Peyer's patch (tissue), 4 donors: ENCODE measurements around the gene MAGEA4. TPM values are rescaled to one million over a fixed set of nuclear protein-coding genes. Genes with fewer than 3 reads are reported as not detected.

Experiments used
- DNase-seq, 3 donors: peaks; one replicate each; pipeline ENCODE4 v3.0.0-alpha.2; 2017 to 2019
- H3K27ac ChIP-seq, 4 donors: fragments of 200-600 bp; sonication (generic); one replicate each; pipeline ENCODE4 v1.5.1; 2016 to 2019
- H3K27me3 ChIP-seq, 2 donors: fragments of 200-600 bp; sonication (generic); one replicate each; pipeline ENCODE4 v1.5.1; 2019
- H3K36me3 ChIP-seq, 3 donors: fragments of 200-600 bp; sonication (generic); one replicate each; pipeline ENCODE4 v1.5.1; 2016 to 2019
- H3K4me1 ChIP-seq, 4 donors: fragments of 200-600 bp; sonication (generic); one replicate each; pipeline ENCODE4 v1.5.1; 2016 to 2019
- H3K4me3 ChIP-seq, 4 donors: fragments of 200-600 bp; sonication (generic); 1 replicate in 3 of 4; 2 replicates in 1 of 4; pipeline ENCODE4 v1.5.1; 2016 to 2019; ENCODE audit warnings: mild to moderate bottlenecking in 1 of 4
- H3K9me3 ChIP-seq, 4 donors: fragments of 200-600 bp; sonication (generic); one replicate each; pipeline ENCODE4 v1.5.1; 2016 to 2019; ENCODE audit warnings: mild to moderate bottlenecking in 1 of 4
- CTCF ChIP-seq, 6 experiments: fragments of 450-650 bp in 4 of 6; fragments of 200-600 bp in 2 of 6; sonication (generic) in 1 of 6; IDR thresholded peaks; one replicate each; pipeline ENCODE4 v1.5.1; 2017 to 2019; ENCODE audit warnings: antibody characterized with exemption in 6 of 6, mild to moderate bottlenecking in 3 of 6, moderate library complexity in 1 of 6
- POLR2A ChIP-seq, 2 donors: fragments of 450-650 bp; IDR thresholded peaks; one replicate each; pipeline ENCODE4 v1.5.1; 2017; ENCODE audit warnings: antibody characterized with exemption in 2 of 2, mild to moderate bottlenecking in 2 of 2, moderate library complexity in 2 of 2
- total RNA-seq, 4 donors: library from RNA; depleted of rRNA; stranded (reverse); fragments of >200 nt; gene quantifications; one replicate each; pipeline ENCODE4 v1.1.0, GENCODE V29; 2016

The MAGEA4 gene
- total RNA-seq, 4 donors from 2014 or later, result not detected

GRCh38 chrX:151920101-151920500 lies 7.4 kb downstream of the MAGEA4 start:
- H3K4me1 ChIP-seq, result no peaks in the 10 kb centered on the region
- H3K27ac ChIP-seq, result no peak overlapping the region
- no peak overlapping the region for H3K4me3 ChIP-seq
- no peaks in the 10 kb centered on the region for H3K27me3 ChIP-seq
- H3K36me3 ChIP-seq, result no peaks in the 10 kb centered on the region
- H3K9me3 ChIP-seq, result no peaks in the 10 kb centered on the region
- no peak for DNase-seq
- TF ChIP-seq POLR2A (IDR thresholded peaks at IDR 0.05) (no peak), CTCF (IDR thresholded peaks at IDR 0.05) (no peak)

- Histone ChIP-seq H3K27me3 (no peaks in the 10 kb centered on the region), H3K36me3 (no peaks in the 10 kb centered on the region), H3K4me1 (no peaks in the 10 kb centered on the region), H3K4me3 (no peak overlapping the region), H3K9me3 (no peaks in the 10 kb centered on the region), H3K27ac (no peak overlapping the region)
- TF ChIP-seq CTCF (IDR thresholded peaks at IDR 0.05), result no peak
- TF ChIP-seq POLR2A (IDR thresholded peaks at IDR 0.05), result no peak
- no peak for DNase-seq
Observed at GRCh38 chrX:151920530-151920929, 7.8 kb downstream of the MAGEA4 start.

GRCh38 chrX:151921292-151921691 lies 8.6 kb downstream of the MAGEA4 start:
- no peaks in the 10 kb centered on the region for H3K9me3 ChIP-seq

GRCh38 chrX:151921866-151922265 lies 9.2 kb downstream of the MAGEA4 start:
- no peak for TF ChIP-seq CTCF (IDR thresholded peaks at IDR 0.05)
- TF ChIP-seq POLR2A (IDR thresholded peaks at IDR 0.05), result no peak
- no peak overlapping the region for H3K4me3 ChIP-seq
- H3K27ac ChIP-seq, result no peak overlapping the region
- H3K27me3 ChIP-seq, result no peaks in the 10 kb centered on the region
- H3K9me3 ChIP-seq, result no peaks in the 10 kb centered on the region
- H3K36me3 ChIP-seq, result no peaks in the 10 kb centered on the region
- DNase-seq, result no peak
- H3K4me1 ChIP-seq, result no peaks in the 10 kb centered on the region

More at GRCh38 chrX:151921292-151921691, 8.6 kb downstream of the MAGEA4 start:
- Histone ChIP-seq H3K27ac (no peak overlapping the region), H3K4me3 (no peak overlapping the region), H3K36me3 (no peaks in the 10 kb centered on the region), H3K4me1 (no peaks in the 10 kb centered on the region), H3K27me3 (no peaks in the 10 kb centered on the region)
- TF ChIP-seq CTCF (IDR thresholded peaks at IDR 0.05) (no peak), POLR2A (IDR thresholded peaks at IDR 0.05) (no peak)
- DNase-seq, result no peak

GRCh38 chrX:151922692-151923091 lies 10.0 kb downstream of the MAGEA4 start:
- no peak for DNase-seq
- no peak overlapping the region for H3K27ac ChIP-seq
- no peaks in the 10 kb centered on the region for H3K36me3 ChIP-seq
- no peak overlapping the region for H3K4me3 ChIP-seq
- no peaks in the 10 kb centered on the region for H3K9me3 ChIP-seq
- TF ChIP-seq CTCF (IDR thresholded peaks at IDR 0.05), result no peak
- H3K27me3 ChIP-seq, result no peaks in the 10 kb centered on the region
- H3K4me1 ChIP-seq, result no peaks in the 10 kb centered on the region

- H3K36me3 ChIP-seq, result no peaks in the 10 kb centered on the region
- H3K27ac ChIP-seq, result no peak overlapping the region
- no peaks in the 10 kb centered on the region for H3K4me1 ChIP-seq
- no peaks in the 10 kb centered on the region for H3K27me3 ChIP-seq
- H3K4me3 ChIP-seq, result no peak overlapping the region
- TF ChIP-seq CTCF (IDR thresholded peaks at IDR 0.05) (no peak), POLR2A (IDR thresholded peaks at IDR 0.05) (no peak)
- H3K9me3 ChIP-seq, result no peaks in the 10 kb centered on the region
- DNase-seq, result no peak
Observed at GRCh38 chrX:151923648-151924047, 11.0 kb downstream of the MAGEA4 start.
